Activated T-cell treated with anti-CD3 and anti-CD28 coated beads, Interleukin-2, amount 50 U/mL, for 72 hours (primary cell): ENCODE results near the gene SEPTIN12. TPM values are rescaled to one million over a fixed set of nuclear protein-coding genes. Genes with fewer than 3 reads are reported as not detected.

Source experiments
- ATAC-seq, 2 donors: fragments of 150-1000 bp; cut with Tn5 transposase; replicated peaks in 1 of 2; 2 replicates each; pipeline ENCODE4 v1.10.0; 2021; ENCODE audit warnings: moderate library complexity in 2 of 2, mild to moderate bottlenecking in 1 of 2
- DNase-seq, 2 donors: peaks; one replicate each; pipeline ENCODE4 v3.0.0; 2021 to 2022; ENCODE audit warnings: mixed read lengths in 1 of 2
- H3K27ac Mint-ChIP-seq: one replicate; pipeline ENCODE4 v1.8.0; 2022; ENCODE audit warnings: mild to moderate bottlenecking, moderate library complexity, mixed read lengths
- H3K27me3 Mint-ChIP-seq: one replicate; pipeline ENCODE4 v1.8.0; 2022; ENCODE audit warnings: low read depth, mixed read lengths
- H3K36me3 Mint-ChIP-seq, 2 donors: one replicate each; pipeline ENCODE4 v1.8.0; 2022; ENCODE audit warnings: mixed read lengths in 2 of 2, mild to moderate bottlenecking in 1 of 2; ENCODE audit not compliant: insufficient read depth in 2 of 2
- H3K4me1 Mint-ChIP-seq: one replicate; pipeline ENCODE4 v1.8.0; 2022; ENCODE audit warnings: low read depth, mixed read lengths
- H3K4me3 Mint-ChIP-seq, 2 donors: one replicate each; pipeline ENCODE4 v1.8.0; 2022; ENCODE audit warnings: mild to moderate bottlenecking in 2 of 2, mixed read lengths in 2 of 2, moderate library complexity in 2 of 2
- H3K9me3 Mint-ChIP-seq, 2 donors: one replicate each; pipeline ENCODE4 v1.8.0; 2022; ENCODE audit warnings: mixed read lengths in 2 of 2
- total RNA-seq, 2 donors: library from RNA; stranded (reverse); gene quantifications; one replicate each; pipeline ENCODE4 v1.2.3, GENCODE V29; 2022

SEPTIN12 gene
- total RNA-seq, 2 donors from 2014 or later: not detected

DNA sequence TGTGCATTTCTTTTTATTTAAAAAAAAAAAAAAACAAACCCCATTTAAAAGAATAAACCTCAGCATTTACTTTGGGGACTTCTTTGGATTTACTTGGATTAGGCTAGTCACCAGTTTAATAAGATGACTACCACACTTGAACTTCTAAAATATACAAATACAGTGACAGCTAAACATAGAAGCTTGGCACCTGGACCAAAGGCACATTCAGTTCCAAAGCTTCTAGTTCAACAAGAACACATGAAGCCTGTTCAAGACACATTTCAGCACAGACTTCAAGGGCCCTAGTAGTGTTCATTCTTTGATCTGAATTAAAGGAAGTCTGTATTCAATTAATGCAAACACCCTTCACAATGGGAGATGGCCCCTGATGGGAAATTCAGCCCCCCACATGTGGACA is 25.9 kb upstream of the SEPTIN12 start:
- Mint-ChIP-seq H3K36me3 (peaks cover 5 to 39% of the 10 kb centered on the region in 2 donors), H3K27ac (no peak overlapping the region), H3K4me1 (no peaks in the 10 kb centered on the region), H3K9me3 (no peaks in the 10 kb centered on the region), H3K4me3 (no peak overlapping the region), H3K27me3 (no peaks in the 10 kb centered on the region)
- DNase-seq: no peak
- no peak for ATAC-seq

- Mint-ChIP-seq H3K27me3 (no peaks in the 10 kb centered on the region), H3K9me3 (no peaks in the 10 kb centered on the region), H3K4me3 (no peak overlapping the region), H3K36me3 (peaks cover 0 to 34% of the 10 kb centered on the region in 2 donors), H3K4me1 (no peaks in the 10 kb centered on the region), H3K27ac (no peak overlapping the region)
- DNase-seq: no peak
- ATAC-seq: no peak
Measured at GRCh38 chr16:4813251-4814003, 25.3 kb upstream of the SEPTIN12 start.

GRCh38 chr16:4811773-4812172 is 23.6 kb upstream of the SEPTIN12 start:
- DNase-seq: no peak
- no peaks in the 10 kb centered on the region for H3K9me3 Mint-ChIP-seq
- no peaks in the 10 kb centered on the region for H3K27me3 Mint-ChIP-seq
- ATAC-seq: no peak
- no peaks in the 10 kb centered on the region for H3K4me1 Mint-ChIP-seq
- no peak overlapping the region for H3K27ac Mint-ChIP-seq
- no peak overlapping the region for H3K4me3 Mint-ChIP-seq
- peaks cover 1 to 36% of the 10 kb centered on the region in 2 donors for H3K36me3 Mint-ChIP-seq

DNA sequence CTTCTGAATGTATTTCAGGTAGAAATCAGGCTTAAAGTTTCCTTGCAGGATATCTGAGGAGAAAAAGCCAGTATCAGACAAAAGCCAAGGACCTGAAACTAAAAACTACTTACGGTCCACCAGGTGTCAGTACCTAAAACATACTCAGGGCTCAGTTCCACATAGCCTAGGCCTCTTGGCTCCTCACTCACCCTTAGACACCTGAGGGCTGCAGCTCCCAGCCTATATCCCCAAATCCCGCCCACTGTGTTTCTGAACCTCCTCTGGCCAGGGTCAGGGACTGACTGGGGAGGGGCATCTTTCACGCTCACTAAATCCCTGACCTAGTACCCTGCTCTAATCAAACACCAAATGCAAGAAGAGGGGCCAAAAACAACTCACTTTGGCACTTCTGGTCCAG is 23.1 kb upstream of the SEPTIN12 start:
- Mint-ChIP-seq H3K4me1 (no peaks in the 10 kb centered on the region), H3K9me3 (no peaks in the 10 kb centered on the region), H3K27me3 (no peaks in the 10 kb centered on the region), H3K36me3 (peaks cover 1 to 32% of the 10 kb centered on the region in 2 donors), H3K4me3 (no peak overlapping the region), H3K27ac (no peak overlapping the region)
- no peak for ATAC-seq
- no peak for DNase-seq

DNA sequence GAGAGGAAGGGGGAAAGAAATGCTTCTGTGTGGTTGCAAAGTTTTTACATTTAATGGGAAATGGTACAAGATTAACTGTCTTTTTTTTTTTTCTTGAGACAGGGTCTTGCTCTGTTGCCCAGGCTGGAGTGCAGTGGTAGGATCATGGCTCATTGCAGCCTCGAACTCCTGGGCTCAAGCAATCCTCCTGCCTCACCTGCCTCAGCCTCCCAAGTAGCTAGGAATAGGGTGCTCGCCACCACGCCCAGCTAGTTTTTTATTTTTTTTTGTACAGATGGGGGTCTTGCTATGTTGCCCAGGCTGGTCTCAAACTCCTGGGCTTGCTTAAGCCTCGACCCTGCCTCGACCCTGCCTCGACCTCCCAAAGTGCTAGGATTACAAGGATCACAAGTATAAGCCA is 18.1 kb upstream of the SEPTIN12 start:
- peaks cover 1 to 14% of the 10 kb centered on the region in 2 donors for H3K36me3 Mint-ChIP-seq
- no peaks in the 10 kb centered on the region for H3K9me3 Mint-ChIP-seq
- DNase-seq (no peak), ATAC-seq (no peak)
- peaks cover 13% of the 10 kb centered on the region for H3K4me1 Mint-ChIP-seq
- no peak overlapping the region for H3K27ac Mint-ChIP-seq
- H3K4me3 Mint-ChIP-seq: no peak overlapping the region
- no peaks in the 10 kb centered on the region for H3K27me3 Mint-ChIP-seq

GRCh38 chr16:4805231-4805630 is 17.1 kb upstream of the SEPTIN12 start:
- ATAC-seq (no peak), DNase-seq (no peak)
- Mint-ChIP-seq H3K36me3 (peaks cover 1 to 11% of the 10 kb centered on the region in 2 donors), H3K27me3 (no peaks in the 10 kb centered on the region), H3K4me1 (peaks cover 13% of the 10 kb centered on the region), H3K4me3 (no peak overlapping the region), H3K27ac (no peak overlapping the region), H3K9me3 (no peaks in the 10 kb centered on the region)

GRCh38 chr16:4803898-4804762 is 16.0 kb upstream of the SEPTIN12 start:
- H3K27ac Mint-ChIP-seq: no peak overlapping the region
- peaks cover 13% of the 10 kb centered on the region for H3K4me1 Mint-ChIP-seq
- peaks cover 1 to 8% of the 10 kb centered on the region in 2 donors for H3K36me3 Mint-ChIP-seq
- no peaks in the 10 kb centered on the region for H3K9me3 Mint-ChIP-seq
- ATAC-seq: no peak
- H3K27me3 Mint-ChIP-seq: no peaks in the 10 kb centered on the region
- no peak for DNase-seq
- H3K4me3 Mint-ChIP-seq: peak overlapping the region; percentile 55 to 61

DNA sequence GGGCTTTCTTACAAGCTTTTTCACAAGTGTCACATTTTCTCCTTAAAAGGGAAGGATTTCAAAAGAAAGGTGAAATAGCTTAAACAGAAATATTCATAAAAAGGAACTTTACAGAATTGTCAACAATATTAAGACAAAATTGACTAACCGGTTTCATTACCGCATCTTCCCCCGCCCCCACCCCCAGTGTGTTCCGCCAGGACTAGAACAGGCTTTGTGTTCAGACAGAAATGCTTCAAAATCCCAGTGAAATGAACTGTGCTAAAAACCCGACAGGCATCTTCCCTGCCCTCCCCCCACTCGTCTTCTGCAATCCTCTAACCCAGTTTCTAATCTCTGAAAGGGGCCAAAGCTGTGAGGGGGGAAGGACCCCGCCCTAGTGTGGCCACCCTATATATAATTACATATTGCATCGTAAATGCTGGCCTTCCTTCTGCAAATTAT is 15.3 kb upstream of the SEPTIN12 start:
- DNase-seq: no peak
- no peak for ATAC-seq
- Mint-ChIP-seq H3K27ac (no peak overlapping the region), H3K36me3 (peaks cover 1 to 8% of the 10 kb centered on the region in 2 donors), H3K4me1 (peaks cover 13% of the 10 kb centered on the region), H3K27me3 (no peaks in the 10 kb centered on the region), H3K9me3 (no peaks in the 10 kb centered on the region), H3K4me3 (peak overlapping the region; percentile 84 to 86)

DNA sequence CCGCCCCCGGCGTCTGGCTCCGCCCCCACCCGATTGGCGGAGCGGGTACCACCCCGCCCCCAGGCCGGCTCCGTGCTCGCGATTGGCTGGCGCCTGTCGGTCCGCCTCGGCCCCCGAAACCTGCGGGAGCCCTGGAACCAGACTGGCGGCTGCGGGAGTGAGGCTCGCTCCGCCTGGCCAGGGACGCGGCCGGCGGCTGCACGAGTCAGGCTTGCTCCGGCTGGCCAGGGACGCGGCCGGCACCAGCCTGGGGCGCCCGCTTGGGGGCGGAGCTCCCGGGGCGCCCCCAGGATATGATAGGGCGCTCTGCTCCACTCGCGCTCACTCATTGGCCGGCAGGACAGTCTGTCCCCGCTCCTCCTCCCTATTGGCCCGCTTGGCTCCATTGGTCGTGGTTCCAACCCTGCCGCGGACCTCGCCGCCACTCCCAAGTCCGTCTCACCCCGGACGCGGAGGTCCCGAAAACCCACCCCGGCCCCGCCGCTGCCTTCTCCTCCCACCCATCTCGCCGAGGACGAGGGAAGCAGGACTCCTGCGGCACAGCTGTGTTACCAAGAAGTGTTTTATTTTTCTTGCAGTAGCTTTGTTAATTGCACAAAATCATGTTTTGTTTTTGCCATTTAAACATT is 14.6 kb upstream of the SEPTIN12 start:
- DNase-seq (peak; percentile 92 to 94), ATAC-seq (peak; percentile 94 to 95)
- Mint-ChIP-seq H3K9me3 (no peaks in the 10 kb centered on the region), H3K27me3 (no peaks in the 10 kb centered on the region), H3K4me1 (peaks cover 13% of the 10 kb centered on the region), H3K27ac (no peak overlapping the region), H3K4me3 (peak overlapping the region; percentile 84 to 86), H3K36me3 (peaks cover 1 to 8% of the 10 kb centered on the region in 2 donors)

DNA sequence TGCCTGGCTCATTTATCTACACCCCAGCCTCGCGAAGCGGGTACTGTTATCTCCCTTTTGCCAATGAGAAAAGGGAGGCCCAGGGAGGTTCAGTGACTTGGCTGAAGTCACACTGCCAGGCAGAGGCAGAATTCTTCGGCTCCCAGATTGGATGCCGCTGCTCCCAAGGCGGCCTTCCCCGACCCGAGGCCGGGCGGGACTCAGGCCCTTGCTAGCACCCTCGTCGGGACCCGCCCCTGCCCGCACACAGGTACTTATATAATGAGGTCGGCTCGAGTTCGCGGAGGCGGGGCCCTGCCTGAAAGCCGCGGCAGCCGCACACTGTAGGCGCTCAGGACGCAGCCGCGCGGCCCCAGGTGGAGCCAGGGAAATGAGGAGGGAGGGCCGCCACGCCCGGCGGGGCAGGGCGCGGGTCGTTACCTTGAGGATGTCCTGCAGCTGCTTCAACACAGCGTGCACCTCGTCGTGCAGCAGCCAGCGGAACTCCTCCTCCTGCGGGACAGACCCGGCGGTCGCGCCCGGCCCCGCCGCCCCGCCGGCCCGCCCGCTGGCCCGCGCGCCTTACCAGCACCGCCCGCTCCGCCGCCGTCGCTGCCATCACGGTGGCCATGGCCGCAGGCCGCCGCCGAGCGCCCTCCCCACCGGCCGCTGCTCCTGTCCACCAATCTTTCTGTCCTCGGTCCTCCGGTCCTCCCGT is 14.0 kb upstream of the SEPTIN12 start, which contains the start of gene ROGDI:
Gene ROGDI (minus strand): TSS at position 672 of the 697 bp plus-strand sequence. CDS start 62 bp downstream, at position 610.
- Mint-ChIP-seq H3K4me3 (peak within 1 kb of the TSS; percentile 86 to 90), H3K36me3 (peaks cover 0 to 3% of the 10 kb centered on the region in 2 donors), H3K4me1 (peaks cover 13% of the 10 kb centered on the region), H3K27ac (no peak within 1 kb of the TSS), H3K27me3 (no peaks in the 10 kb centered on the region), H3K9me3 (no peaks in the 10 kb centered on the region)
- peak; percentile 58 to 63 for ATAC-seq
- peak; percentile 76 to 82 for DNase-seq

GRCh38 chr16:4801051-4801961 is 13.2 kb upstream of the SEPTIN12 start:
- DNase-seq: no peak
- no peak overlapping the region for H3K27ac Mint-ChIP-seq

More at GRCh38 chr16:4801051-4801961, 13.2 kb upstream of the SEPTIN12 start:
- Mint-ChIP-seq H3K27me3 (no peaks in the 10 kb centered on the region), H3K9me3 (no peaks in the 10 kb centered on the region), H3K4me1 (peaks cover 13% of the 10 kb centered on the region), H3K4me3 (peak overlapping the region; percentile 86 to 90), H3K36me3 (peaks cover 0 to 3% of the 10 kb centered on the region in 2 donors)
- ATAC-seq: no peak
